ENCODE measurements around the gene B3GNT2.

B3GNT2 gene

GRCh38 chr2:62185475-62186155, 10.3 kb upstream of the B3GNT2 start:
- no peak for DNase-seq (ENCODE audit: low spot score)
- H4K8ac ChIP-seq (ENCODE audit: low read depth, low read length), result no peak overlapping the region
- no peak overlapping the region for H3K23ac ChIP-seq (ENCODE audit: low read depth, low read length, poor library complexity)
- H3K9me3 ChIP-seq (replicated peaks in 1 of 2; ENCODE audit: control insufficient read depth in 2 of 2, insufficient read depth in 1 of 2, low read depth in 1 of 2, low read length in 2 of 2), result no peaks in the 10 kb centered on the region
- no peak overlapping the region for H3K4me3 ChIP-seq (ENCODE audit: low read length in 2 of 2)
- no peak overlapping the region for H3K27ac ChIP-seq (replicated peaks; ENCODE audit: low read length)
- no peak overlapping the region for H2AFZ ChIP-seq (ENCODE audit: low read length)
- no peak overlapping the region for H2BK12ac ChIP-seq (ENCODE audit: low read length)
- no peaks in the 10 kb centered on the region for H3K27me3 ChIP-seq (ENCODE audit: control insufficient read depth in 3 of 3, insufficient read depth in 3 of 3, low read depth in 1 of 3, low read length in 3 of 3)
- WGBS, 2 donors (ENCODE audit: extremely low coverage in 2 of 2, insufficient read length in 2 of 2, insufficient replicate concordance in 1 of 2), result no CpG with 5 or more reads among the region's 15 CpGs
- H3K14ac ChIP-seq (ENCODE audit: low read length), result no peak overlapping the region
- H3K36me3 ChIP-seq (replicated peaks in 1 of 2; ENCODE audit: control insufficient read depth in 2 of 2, insufficient read depth in 2 of 2, low read length in 2 of 2), result no peaks in the 10 kb centered on the region
- no peak overlapping the region for H3K4me2 ChIP-seq (ENCODE audit: insufficient read depth, low read length, poor library complexity, severe bottlenecking)
- no peak overlapping the region for H3K4ac ChIP-seq (ENCODE audit: low read length)
- H3K18ac ChIP-seq (ENCODE audit: low read length), result no peak overlapping the region
- H2BK5ac ChIP-seq (ENCODE audit: low read length), result no peak overlapping the region
- H3K4me1 ChIP-seq (ENCODE audit: control insufficient read depth in 2 of 2, insufficient read depth in 1 of 2, low read depth in 1 of 2, low read length in 2 of 2), result peaks cover 4 to 7% of the 10 kb centered on the region in 2 donors
- no peak overlapping the region for H2AK5ac ChIP-seq (ENCODE audit: low read depth, low read length)
- no peak overlapping the region for H2BK120ac ChIP-seq (ENCODE audit: low read depth, low read length)
- no peaks in the 10 kb centered on the region for H3K79me1 ChIP-seq (ENCODE audit: low read depth, low read length)
- no peak overlapping the region for H3K9ac ChIP-seq (ENCODE audit: low read depth, low read length, poor library complexity)
- no peak overlapping the region for H2BK15ac ChIP-seq (ENCODE audit: low read length)
- H4K91ac ChIP-seq (ENCODE audit: low read depth, low read length, poor library complexity), result no peak overlapping the region

- no peaks in the 10 kb centered on the region for H3K79me1 ChIP-seq (ENCODE audit: low read depth, low read length)
- no peak overlapping the region for H3K18ac ChIP-seq (ENCODE audit: low read length)
- no peak overlapping the region for H4K8ac ChIP-seq (ENCODE audit: low read depth, low read length)
- H3K4me1 ChIP-seq (ENCODE audit: control insufficient read depth in 2 of 2, insufficient read depth in 1 of 2, low read depth in 1 of 2, low read length in 2 of 2), result peaks cover 2 to 4% of the 10 kb centered on the region in 2 donors
- no peak overlapping the region for H3K14ac ChIP-seq (ENCODE audit: low read length)
- WGBS, 2 donors (ENCODE audit: extremely low coverage in 2 of 2, insufficient read length in 2 of 2, insufficient replicate concordance in 1 of 2), result no CpG with 5 or more reads among the region's 4 CpGs
- H3K27me3 ChIP-seq (ENCODE audit: control insufficient read depth in 3 of 3, insufficient read depth in 3 of 3, low read depth in 1 of 3, low read length in 3 of 3), result no peaks in the 10 kb centered on the region
- no peaks in the 10 kb centered on the region for H3K36me3 ChIP-seq (replicated peaks in 1 of 2; ENCODE audit: control insufficient read depth in 2 of 2, insufficient read depth in 2 of 2, low read length in 2 of 2)
- no peak overlapping the region for H2AK5ac ChIP-seq (ENCODE audit: low read depth, low read length)
- H3K9me3 ChIP-seq (replicated peaks in 1 of 2; ENCODE audit: control insufficient read depth in 2 of 2, insufficient read depth in 1 of 2, low read depth in 1 of 2, low read length in 2 of 2), result no peaks in the 10 kb centered on the region
- H2BK5ac ChIP-seq (ENCODE audit: low read length), result no peak overlapping the region
- H2BK15ac ChIP-seq (ENCODE audit: low read length), result no peak overlapping the region
- DNase-seq (ENCODE audit: low spot score), result no peak
- no peak overlapping the region for H3K4me3 ChIP-seq (ENCODE audit: low read length in 2 of 2)
- H2AFZ ChIP-seq (ENCODE audit: low read length), result no peak overlapping the region
- no peak overlapping the region for H3K23ac ChIP-seq (ENCODE audit: low read depth, low read length, poor library complexity)
- no peak overlapping the region for H3K4ac ChIP-seq (ENCODE audit: low read length)
- H3K9ac ChIP-seq (ENCODE audit: low read depth, low read length, poor library complexity), result no peak overlapping the region
- no peak overlapping the region for H2BK12ac ChIP-seq (ENCODE audit: low read length)
- no peak overlapping the region for H3K4me2 ChIP-seq (ENCODE audit: insufficient read depth, low read length, poor library complexity, severe bottlenecking)
- no peak overlapping the region for H4K91ac ChIP-seq (ENCODE audit: low read depth, low read length, poor library complexity)
- H2BK120ac ChIP-seq (ENCODE audit: low read depth, low read length), result no peak overlapping the region
- H3K27ac ChIP-seq (replicated peaks; ENCODE audit: low read length), result no peak overlapping the region
Observed at GRCh38 chr2:62186156-62186905, 9.6 kb upstream of the B3GNT2 start.

GRCh38 chr2:62187246-62187645, 8.7 kb upstream of the B3GNT2 start:
- Histone ChIP-seq H4K8ac (ENCODE audit: low read depth, low read length) (no peak overlapping the region), H2BK15ac (ENCODE audit: low read length) (no peak overlapping the region), H3K23ac (ENCODE audit: low read depth, low read length, poor library complexity) (no peak overlapping the region), H4K91ac (ENCODE audit: low read depth, low read length, poor library complexity) (no peak overlapping the region), H3K18ac (ENCODE audit: low read length) (no peak overlapping the region), H3K27ac (replicated peaks; ENCODE audit: low read length) (no peak overlapping the region), H3K4ac (ENCODE audit: low read length) (no peak overlapping the region), H2BK120ac (ENCODE audit: low read depth, low read length) (no peak overlapping the region), H2AFZ (ENCODE audit: low read length) (no peak overlapping the region), H2BK12ac (ENCODE audit: low read length) (no peak overlapping the region), H3K14ac (ENCODE audit: low read length) (no peak overlapping the region), H2BK5ac (ENCODE audit: low read length) (no peak overlapping the region), H3K79me1 (ENCODE audit: low read depth, low read length) (no peaks in the 10 kb centered on the region), H3K9ac (ENCODE audit: low read depth, low read length, poor library complexity) (no peak overlapping the region), H3K4me2 (ENCODE audit: insufficient read depth, low read length, poor library complexity, severe bottlenecking) (no peak overlapping the region), H3K4me1 (ENCODE audit: control insufficient read depth in 2 of 2, insufficient read depth in 1 of 2, low read depth in 1 of 2, low read length in 2 of 2) (no peaks in the 10 kb centered on the region), H3K36me3 (replicated peaks in 1 of 2; ENCODE audit: control insufficient read depth in 2 of 2, insufficient read depth in 2 of 2, low read length in 2 of 2) (no peaks in the 10 kb centered on the region), H3K27me3 (ENCODE audit: control insufficient read depth in 3 of 3, insufficient read depth in 3 of 3, low read depth in 1 of 3, low read length in 3 of 3) (no peaks in the 10 kb centered on the region), H3K9me3 (replicated peaks in 1 of 2; ENCODE audit: control insufficient read depth in 2 of 2, insufficient read depth in 1 of 2, low read depth in 1 of 2, low read length in 2 of 2) (no peaks in the 10 kb centered on the region), H3K4me3 (ENCODE audit: low read length in 2 of 2) (no peak overlapping the region), H2AK5ac (ENCODE audit: low read depth, low read length) (no peak overlapping the region)
- no peak for DNase-seq (ENCODE audit: low spot score)
- no CpG with 5 or more reads among the region's 9 CpGs for WGBS, 2 donors (ENCODE audit: extremely low coverage in 2 of 2, insufficient read length in 2 of 2, insufficient replicate concordance in 1 of 2)

- Histone ChIP-seq H3K27ac (replicated peaks; ENCODE audit: low read length) (no peak overlapping the region), H2AK5ac (ENCODE audit: low read depth, low read length) (no peak overlapping the region), H3K14ac (ENCODE audit: low read length) (no peak overlapping the region), H3K27me3 (ENCODE audit: control insufficient read depth in 3 of 3, insufficient read depth in 3 of 3, low read depth in 1 of 3, low read length in 3 of 3) (no peaks in the 10 kb centered on the region), H3K9ac (ENCODE audit: low read depth, low read length, poor library complexity) (no peak overlapping the region), H3K23ac (ENCODE audit: low read depth, low read length, poor library complexity) (no peak overlapping the region), H3K36me3 (replicated peaks in 1 of 2; ENCODE audit: control insufficient read depth in 2 of 2, insufficient read depth in 2 of 2, low read length in 2 of 2) (no peaks in the 10 kb centered on the region), H2BK5ac (ENCODE audit: low read length) (no peak overlapping the region), H3K4me1 (ENCODE audit: control insufficient read depth in 2 of 2, insufficient read depth in 1 of 2, low read depth in 1 of 2, low read length in 2 of 2) (no peaks in the 10 kb centered on the region), H2BK15ac (ENCODE audit: low read length) (no peak overlapping the region), H3K9me3 (replicated peaks in 1 of 2; ENCODE audit: control insufficient read depth in 2 of 2, insufficient read depth in 1 of 2, low read depth in 1 of 2, low read length in 2 of 2) (no peaks in the 10 kb centered on the region), H3K79me1 (ENCODE audit: low read depth, low read length) (no peaks in the 10 kb centered on the region), H3K4me3 (ENCODE audit: low read length in 2 of 2) (no peak overlapping the region), H3K18ac (ENCODE audit: low read length) (no peak overlapping the region), H3K4ac (ENCODE audit: low read length) (no peak overlapping the region), H4K8ac (ENCODE audit: low read depth, low read length) (no peak overlapping the region), H2BK12ac (ENCODE audit: low read length) (no peak overlapping the region), H4K91ac (ENCODE audit: low read depth, low read length, poor library complexity) (no peak overlapping the region), H2BK120ac (ENCODE audit: low read depth, low read length) (no peak overlapping the region), H3K4me2 (ENCODE audit: insufficient read depth, low read length, poor library complexity, severe bottlenecking) (no peak overlapping the region), H2AFZ (ENCODE audit: low read length) (no peak overlapping the region)
- no peak for DNase-seq (ENCODE audit: low spot score)
- no CpG with 5 or more reads among the region's 3 CpGs for WGBS, 2 donors (ENCODE audit: extremely low coverage in 2 of 2, insufficient read length in 2 of 2, insufficient replicate concordance in 1 of 2)
Observed at GRCh38 chr2:62188416-62188815, 7.5 kb upstream of the B3GNT2 start.
